Adrenal gland (tissue), 5 donors: ENCODE data around the gene APLF.

Experiments
- POLR2A ChIP-seq, 2 donors: fragments of 450-650 bp; IDR thresholded peaks; one replicate each; pipeline ENCODE4 v1.6.1; 2017; ENCODE audit warnings: antibody characterized with exemption in 2 of 2, mild to moderate bottlenecking in 2 of 2, moderate library complexity in 1 of 2
- TF ChIP-seq, protein P1 (sequence below), 6 experiments: fragments of 450-650 bp in 4 of 6; fragments of 200-600 bp in 2 of 6; sonication (generic) in 1 of 6; IDR thresholded peaks; 1 replicate in 5 of 6; 2 replicates in 1 of 6; pipeline versions ENCODE4 v1.5.1 to v1.8.0; 2016 to 2021; ENCODE audit warnings: antibody characterized with exemption in 6 of 6, mild to moderate bottlenecking in 2 of 6, moderate library complexity in 1 of 6
- donor health status: DM: no; HTN: no; CAD: no.

DNA sequence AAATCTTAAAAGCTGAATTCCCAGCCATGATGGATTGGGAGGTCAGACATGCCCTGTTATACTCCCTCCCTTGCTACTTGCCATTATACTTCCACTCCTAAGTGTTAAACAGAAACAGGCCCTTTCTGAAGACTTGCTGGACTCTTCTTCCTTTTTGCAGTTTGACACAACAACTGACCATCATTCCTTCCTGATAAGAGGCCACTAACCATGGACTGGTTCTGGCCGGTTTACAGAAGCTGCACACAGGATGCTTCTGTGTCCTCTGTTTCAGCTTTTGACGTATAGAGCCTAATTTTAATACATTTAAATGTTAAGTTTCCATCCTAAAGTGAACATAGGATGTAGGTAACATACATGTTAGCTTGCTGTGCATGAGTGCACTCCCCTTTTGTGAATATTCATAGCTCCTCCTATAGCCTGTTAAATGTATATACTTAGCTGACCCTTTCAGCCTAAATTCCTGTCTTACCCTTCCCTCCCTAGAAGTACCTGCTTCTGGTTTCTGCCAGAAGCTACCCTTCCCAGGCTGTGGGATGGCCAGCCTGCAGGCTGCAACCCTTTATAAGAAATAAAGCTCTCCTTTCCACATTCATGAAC lies 13.5 kb upstream of the APLF start:
- TF ChIP-seq, protein P1, sequence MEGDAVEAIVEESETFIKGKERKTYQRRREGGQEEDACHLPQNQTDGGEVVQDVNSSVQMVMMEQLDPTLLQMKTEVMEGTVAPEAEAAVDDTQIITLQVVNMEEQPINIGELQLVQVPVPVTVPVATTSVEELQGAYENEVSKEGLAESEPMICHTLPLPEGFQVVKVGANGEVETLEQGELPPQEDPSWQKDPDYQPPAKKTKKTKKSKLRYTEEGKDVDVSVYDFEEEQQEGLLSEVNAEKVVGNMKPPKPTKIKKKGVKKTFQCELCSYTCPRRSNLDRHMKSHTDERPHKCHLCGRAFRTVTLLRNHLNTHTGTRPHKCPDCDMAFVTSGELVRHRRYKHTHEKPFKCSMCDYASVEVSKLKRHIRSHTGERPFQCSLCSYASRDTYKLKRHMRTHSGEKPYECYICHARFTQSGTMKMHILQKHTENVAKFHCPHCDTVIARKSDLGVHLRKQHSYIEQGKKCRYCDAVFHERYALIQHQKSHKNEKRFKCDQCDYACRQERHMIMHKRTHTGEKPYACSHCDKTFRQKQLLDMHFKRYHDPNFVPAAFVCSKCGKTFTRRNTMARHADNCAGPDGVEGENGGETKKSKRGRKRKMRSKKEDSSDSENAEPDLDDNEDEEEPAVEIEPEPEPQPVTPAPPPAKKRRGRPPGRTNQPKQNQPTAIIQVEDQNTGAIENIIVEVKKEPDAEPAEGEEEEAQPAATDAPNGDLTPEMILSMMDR (IDR thresholded peaks at IDR 0.05): no peak
- TF ChIP-seq POLR2A (IDR thresholded peaks at IDR 0.05): no peak
